NCI-H1930 (cell line): ENCODE data around the gene C2orf80.
"Not testable (repeated sequence)": the region's sequence is repeated elsewhere in the genome, so short reads cannot be mapped to it uniquely, and the experiment has no call there.

ENCODE experiments used
- DNase-seq, 2 experiments: peaks; one replicate each; lab custom pipeline; 2025; lab: John Stamatoyannopoulos, UW

C2orf80 gene

GRCh38 chr2:208189810-208190503 lies at the start of gene C2orf80:
Gene C2orf80 (minus strand): TSS chr2:208190030. CDS start chr2:208186986, 3,044 bp downstream.
- no peak for DNase-seq

- DNase-seq: no peak
These were observed 46.0 kb upstream of the C2orf80 start for GRCh38 chr2:208235860-208236259.

GRCh38 chr2:208234786-208235185 lies 45.0 kb upstream of the C2orf80 start:
- no peak for DNase-seq

GRCh38 chr2:208228476-208228875 lies 38.6 kb upstream of the C2orf80 start:
- no peak for DNase-seq

- no peak for DNase-seq
These were observed 37.9 kb upstream of the C2orf80 start for GRCh38 chr2:208227581-208228232.

GRCh38 chr2:208224802-208225201 lies 35.0 kb upstream of the C2orf80 start:
- DNase-seq: no peak

- no peak for DNase-seq
These were observed 32.5 kb upstream of the C2orf80 start for GRCh38 chr2:208222351-208222750.

GRCh38 chr2:208221873-208222272 lies 32.0 kb upstream of the C2orf80 start:
- DNase-seq: not testable (repeated sequence)

- no peak for DNase-seq
These were observed 21.0 kb upstream of the C2orf80 start for GRCh38 chr2:208210688-208211451.

GRCh38 chr2:208208335-208209085 lies 18.7 kb upstream of the C2orf80 start:
- DNase-seq: no peak

- DNase-seq: no peak
These were observed 17.9 kb upstream of the C2orf80 start for GRCh38 chr2:208207769-208208168.

- DNase-seq: no peak
These were observed 14.3 kb upstream of the C2orf80 start for GRCh38 chr2:208204166-208204565.

GRCh38 chr2:208195531-208195930 lies 5.7 kb upstream of the C2orf80 start:
- no peak for DNase-seq

- no peak for DNase-seq
These were observed 2.9 kb upstream of the C2orf80 start for GRCh38 chr2:208192611-208193236.

GRCh38 chr2:208189069-208189809 lies 591 bp downstream of the C2orf80 start:
- DNase-seq: no peak

GRCh38 chr2:208186893-208187292 lies 2.9 kb downstream of the C2orf80 start:
- no peak for DNase-seq

GRCh38 chr2:208186465-208186864 lies 3.4 kb downstream of the C2orf80 start:
- DNase-seq: no peak

GRCh38 chr2:208183972-208184705 lies 5.7 kb downstream of the C2orf80 start:
- DNase-seq: no peak

- no peak for DNase-seq
These were observed 6.3 kb downstream of the C2orf80 start for GRCh38 chr2:208183526-208183925.

GRCh38 chr2:208182835-208183234 lies 7.0 kb downstream of the C2orf80 start:
- no peak for DNase-seq
